Measurements from ENCODE around the gene MAT2B.

The MAT2B gene

DNA sequence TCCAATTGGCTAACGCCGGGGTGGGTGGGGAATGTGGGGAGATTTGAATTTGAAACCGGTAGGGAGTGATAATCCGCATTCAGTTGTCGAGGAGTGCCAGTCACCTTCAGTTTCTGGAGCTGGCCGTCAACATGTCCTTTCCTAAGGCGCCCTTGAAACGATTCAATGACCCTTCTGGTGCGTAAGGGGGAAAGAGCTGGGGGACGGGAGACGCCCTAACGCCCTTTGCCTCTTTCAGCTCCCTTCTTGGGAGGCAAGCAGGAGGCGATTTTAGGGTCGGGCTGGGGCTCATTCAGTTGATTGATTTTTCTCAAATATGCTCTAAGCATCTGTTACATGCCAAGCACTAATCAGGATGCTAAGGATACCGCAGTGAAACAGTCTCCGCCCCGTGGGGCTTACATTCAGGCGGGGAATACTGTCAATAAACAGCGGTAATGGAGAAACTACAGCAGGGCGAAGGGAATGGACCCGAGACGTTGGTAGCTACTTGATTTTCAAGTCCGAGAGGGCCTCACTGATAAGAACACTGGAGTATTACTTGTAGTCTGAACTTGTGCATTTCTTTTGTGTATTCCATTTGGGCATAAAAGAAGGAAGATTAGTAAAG, 44.8 kb upstream of the MAT2B start, which contains the start of gene HMMR:
Gene HMMR, plus strand, starts transcription at position 71 of the 610 bp plus-strand sequence. Its CDS starts 61 bp downstream, at position 132.
- no peak for DNase-seq (ENCODE audit: extremely low read depth, low read depth)
- TF ChIP-seq, protein P1, sequence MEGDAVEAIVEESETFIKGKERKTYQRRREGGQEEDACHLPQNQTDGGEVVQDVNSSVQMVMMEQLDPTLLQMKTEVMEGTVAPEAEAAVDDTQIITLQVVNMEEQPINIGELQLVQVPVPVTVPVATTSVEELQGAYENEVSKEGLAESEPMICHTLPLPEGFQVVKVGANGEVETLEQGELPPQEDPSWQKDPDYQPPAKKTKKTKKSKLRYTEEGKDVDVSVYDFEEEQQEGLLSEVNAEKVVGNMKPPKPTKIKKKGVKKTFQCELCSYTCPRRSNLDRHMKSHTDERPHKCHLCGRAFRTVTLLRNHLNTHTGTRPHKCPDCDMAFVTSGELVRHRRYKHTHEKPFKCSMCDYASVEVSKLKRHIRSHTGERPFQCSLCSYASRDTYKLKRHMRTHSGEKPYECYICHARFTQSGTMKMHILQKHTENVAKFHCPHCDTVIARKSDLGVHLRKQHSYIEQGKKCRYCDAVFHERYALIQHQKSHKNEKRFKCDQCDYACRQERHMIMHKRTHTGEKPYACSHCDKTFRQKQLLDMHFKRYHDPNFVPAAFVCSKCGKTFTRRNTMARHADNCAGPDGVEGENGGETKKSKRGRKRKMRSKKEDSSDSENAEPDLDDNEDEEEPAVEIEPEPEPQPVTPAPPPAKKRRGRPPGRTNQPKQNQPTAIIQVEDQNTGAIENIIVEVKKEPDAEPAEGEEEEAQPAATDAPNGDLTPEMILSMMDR (IDR thresholded peaks at IDR 0.05; ENCODE audit: low read depth, low read length, missing control alignments) = no peak
- peak within 1 kb of the TSS; percentile 62 for H3K4me3 ChIP-seq (replicated peaks; ENCODE audit: low read depth, low read length)

DNA sequence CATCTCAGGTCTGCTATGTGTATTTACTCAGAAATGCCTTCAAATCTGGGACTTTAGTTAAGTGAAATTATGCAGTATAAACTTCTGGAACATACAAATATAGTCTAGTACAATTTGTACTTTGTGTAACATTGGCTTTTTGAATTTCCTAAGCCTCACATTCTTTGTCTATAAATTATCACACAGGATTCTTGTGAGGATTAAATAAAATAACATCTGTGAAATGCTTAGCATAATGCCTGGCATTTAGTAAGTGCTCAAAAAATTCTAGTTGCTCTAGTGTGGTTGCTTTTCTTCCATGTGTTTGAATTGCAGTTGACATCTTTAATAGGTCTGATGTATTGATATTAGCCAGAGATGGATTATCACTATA, 42.4 kb upstream of the MAT2B start:
- DNase-seq (ENCODE audit: extremely low read depth, low read depth) = no peak

DNA sequence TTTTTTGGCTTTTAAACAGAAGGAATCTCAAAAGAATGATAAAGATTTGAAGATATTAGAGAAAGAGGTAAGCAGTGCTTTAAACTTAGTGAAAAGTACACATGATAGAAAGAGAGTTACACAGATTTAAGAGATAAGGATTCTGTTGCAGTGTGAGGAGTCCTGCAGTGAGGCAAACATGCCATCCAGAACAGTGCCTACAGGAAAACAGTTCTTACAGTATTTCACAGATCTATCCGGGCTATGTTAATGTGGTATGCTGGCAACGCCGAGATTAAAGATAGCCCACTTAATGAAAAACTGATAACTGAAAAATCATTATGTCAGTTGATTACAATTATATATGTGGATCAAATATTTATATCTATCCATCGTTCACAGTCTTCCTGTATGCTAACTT, 37.7 kb upstream of the MAT2B start:
- H3K4me3 ChIP-seq (replicated peaks; ENCODE audit: low read depth, low read length) = no peak overlapping the region
- TF ChIP-seq, protein P1 (IDR thresholded peaks at IDR 0.05; ENCODE audit: low read depth, low read length, missing control alignments) = no peak
- DNase-seq (ENCODE audit: extremely low read depth, low read depth) = no peak

More for the DNA sequence above, 42.4 kb upstream of the MAT2B start:
- H3K4me3 ChIP-seq (replicated peaks; ENCODE audit: low read depth, low read length) = no peak overlapping the region
- TF ChIP-seq, protein P1 (IDR thresholded peaks at IDR 0.05; ENCODE audit: low read depth, low read length, missing control alignments) = no peak

DNA sequence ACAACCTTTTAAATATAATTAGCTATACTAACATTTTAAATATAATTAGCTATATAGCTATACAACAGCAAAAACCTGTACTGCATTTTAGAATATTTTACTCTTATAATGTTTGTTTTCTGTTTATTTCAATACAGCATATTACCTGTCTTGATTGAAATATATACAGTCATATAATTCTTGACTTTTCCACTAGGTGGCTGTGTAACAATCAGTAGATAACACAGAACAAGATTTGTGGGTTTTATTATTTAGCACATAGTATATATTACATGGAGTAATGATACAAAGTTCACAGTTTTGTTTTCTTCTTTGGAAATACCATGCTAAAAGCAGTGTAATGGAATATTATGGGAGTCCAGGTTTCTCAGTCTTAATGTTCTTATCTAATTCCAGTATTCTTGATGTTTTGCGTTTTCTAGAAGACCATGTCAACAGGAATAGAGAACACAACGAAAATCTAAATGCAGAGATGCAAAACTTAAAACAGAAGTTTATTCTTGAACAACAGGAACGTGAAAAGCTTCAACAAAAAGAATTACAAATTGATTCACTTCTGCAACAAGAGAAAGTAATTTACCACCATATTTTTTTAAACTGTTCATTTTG, 31.7 kb upstream of the MAT2B start:
- H3K4me3 ChIP-seq (replicated peaks; ENCODE audit: low read depth, low read length) = no peak overlapping the region
- DNase-seq (ENCODE audit: extremely low read depth, low read depth) = no peak
- TF ChIP-seq, protein P1 (IDR thresholded peaks at IDR 0.05; ENCODE audit: low read depth, low read length, missing control alignments) = no peak

DNA sequence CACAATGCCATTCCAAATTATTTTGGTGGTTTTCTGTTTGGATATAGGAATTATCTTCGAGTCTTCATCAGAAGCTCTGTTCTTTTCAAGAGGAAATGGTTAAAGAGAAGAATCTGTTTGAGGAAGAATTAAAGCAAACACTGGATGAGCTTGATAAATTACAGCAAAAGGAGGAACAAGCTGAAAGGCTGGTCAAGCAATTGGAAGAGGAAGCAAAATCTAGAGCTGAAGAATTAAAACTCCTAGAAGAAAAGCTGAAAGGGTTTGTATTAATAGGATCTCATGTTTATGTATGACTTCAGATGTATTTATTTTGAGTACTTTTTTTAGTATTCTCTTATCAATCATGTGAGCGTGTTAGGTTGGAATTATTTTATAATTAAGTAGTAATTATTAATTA, 30.0 kb upstream of the MAT2B start:
- no peak overlapping the region for H3K4me3 ChIP-seq (replicated peaks; ENCODE audit: low read depth, low read length)
- DNase-seq (ENCODE audit: extremely low read depth, low read depth) = no peak
- TF ChIP-seq, protein P1 (IDR thresholded peaks at IDR 0.05; ENCODE audit: low read depth, low read length, missing control alignments) = no peak

DNA sequence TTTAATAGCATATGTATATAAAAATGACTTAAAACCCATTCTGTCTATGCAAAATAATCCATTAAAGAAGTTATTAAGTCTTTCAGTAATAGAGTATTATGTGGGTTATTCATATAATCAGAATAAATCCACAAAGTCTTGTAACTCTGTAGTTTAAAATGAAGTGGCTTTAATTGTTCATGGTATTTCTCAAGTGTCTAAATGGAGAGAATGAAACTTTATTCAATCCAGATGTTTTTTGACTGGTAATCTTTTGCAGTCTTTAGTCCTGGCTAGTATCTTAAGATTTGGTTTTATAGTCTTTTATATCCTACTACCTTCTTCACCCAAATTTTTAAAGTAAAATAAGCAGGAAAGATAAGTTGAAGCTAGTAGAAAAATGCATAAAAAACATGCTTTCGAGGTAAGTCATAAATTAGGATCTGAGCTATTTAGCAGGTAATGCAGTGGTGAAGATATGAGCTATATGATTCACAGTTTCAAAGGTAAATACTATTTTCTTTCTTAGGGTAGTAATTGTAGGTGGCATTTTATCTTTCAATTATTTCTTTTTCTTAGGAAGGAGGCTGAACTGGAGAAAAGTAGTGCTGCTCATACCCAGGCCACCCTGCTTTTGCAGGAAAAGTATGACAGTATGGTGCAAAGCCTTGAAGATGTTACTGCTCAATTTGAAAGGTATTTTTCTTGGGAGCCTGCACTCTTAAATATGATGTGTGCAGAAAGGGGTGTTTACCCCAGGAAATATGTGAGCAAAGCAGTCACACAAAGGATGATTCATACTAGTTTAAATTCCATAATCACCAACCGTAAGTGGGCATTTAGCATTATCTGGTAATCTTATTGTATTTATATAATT, 27.1 kb upstream of the MAT2B start:
- no peak for DNase-seq (ENCODE audit: extremely low read depth, low read depth)
- no peak overlapping the region for H3K4me3 ChIP-seq (replicated peaks; ENCODE audit: low read depth, low read length)
- TF ChIP-seq, protein P1 (IDR thresholded peaks at IDR 0.05; ENCODE audit: low read depth, low read length, missing control alignments) = no peak

Data from HFF-Myc (cell line).